T1000 (cell line): ENCODE measurements around the gene CCER1.

Source experiments
- DNase-seq: peaks from one replicate; lab custom pipeline; 2025; ENCODE audit warnings: mixed read lengths; lab: John Stamatoyannopoulos, UW

CCER1 gene

GRCh38 chr12:90965204-90965603, 10.2 kb upstream of the CCER1 start:
- no peak for DNase-seq

DNA sequence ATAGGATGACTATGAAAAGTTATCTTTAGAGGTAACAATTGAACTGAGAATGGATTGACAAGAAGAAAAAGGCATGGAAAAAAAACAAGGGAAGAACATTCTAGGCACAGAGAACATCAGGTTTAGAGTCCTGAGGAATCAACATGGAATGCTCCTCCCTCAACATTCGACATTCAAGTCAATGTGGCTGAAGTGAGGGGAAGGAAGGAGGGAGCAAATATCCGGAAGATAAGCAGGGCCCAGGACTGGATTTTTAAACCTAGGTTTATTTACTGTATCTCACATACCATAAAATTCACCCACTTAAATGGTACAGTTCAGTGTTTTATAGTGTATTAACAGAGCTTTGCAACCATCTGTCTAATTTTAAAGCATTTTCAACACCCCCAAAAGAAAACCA, 9.6 kb upstream of the CCER1 start:
- DNase-seq, result no peak

DNA sequence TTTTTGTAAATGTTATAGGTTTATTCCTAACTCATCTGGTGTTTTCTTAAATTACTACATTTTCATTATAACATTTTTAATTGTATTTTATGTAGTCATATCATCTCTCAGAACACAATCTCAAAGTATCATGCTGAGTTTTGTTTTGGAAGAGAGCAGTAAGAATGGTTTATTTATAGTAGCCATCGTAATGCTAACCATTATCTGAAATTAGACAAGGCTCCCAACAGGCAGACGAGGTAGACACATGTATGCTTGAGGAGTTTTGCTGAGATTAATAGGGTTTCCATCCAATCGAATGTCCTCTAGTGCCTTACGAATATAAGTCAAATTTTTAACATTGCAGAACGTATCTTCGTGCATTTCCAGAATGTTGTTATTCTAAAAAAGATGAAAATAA, 9.0 kb upstream of the CCER1 start:
- no peak for DNase-seq

DNA sequence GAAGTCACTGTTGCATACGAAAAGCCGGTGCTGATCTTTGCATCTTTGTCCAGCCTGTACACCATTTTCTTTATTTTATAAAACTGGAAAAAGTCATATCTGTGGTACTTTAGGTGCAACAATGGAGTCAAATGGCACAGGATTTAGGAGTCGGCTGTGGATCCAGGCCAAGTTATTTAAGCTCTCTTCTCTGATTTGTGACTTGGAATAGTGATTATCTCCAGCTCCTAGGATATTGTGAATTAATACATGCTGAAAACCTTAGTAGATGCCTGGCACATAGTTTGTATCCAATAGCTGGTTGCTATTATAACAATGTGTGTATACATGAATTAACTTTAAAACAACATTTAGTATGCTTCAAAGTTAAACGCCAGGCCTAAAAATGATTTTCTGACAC, 6.2 kb upstream of the CCER1 start:
- no peak for DNase-seq

DNA sequence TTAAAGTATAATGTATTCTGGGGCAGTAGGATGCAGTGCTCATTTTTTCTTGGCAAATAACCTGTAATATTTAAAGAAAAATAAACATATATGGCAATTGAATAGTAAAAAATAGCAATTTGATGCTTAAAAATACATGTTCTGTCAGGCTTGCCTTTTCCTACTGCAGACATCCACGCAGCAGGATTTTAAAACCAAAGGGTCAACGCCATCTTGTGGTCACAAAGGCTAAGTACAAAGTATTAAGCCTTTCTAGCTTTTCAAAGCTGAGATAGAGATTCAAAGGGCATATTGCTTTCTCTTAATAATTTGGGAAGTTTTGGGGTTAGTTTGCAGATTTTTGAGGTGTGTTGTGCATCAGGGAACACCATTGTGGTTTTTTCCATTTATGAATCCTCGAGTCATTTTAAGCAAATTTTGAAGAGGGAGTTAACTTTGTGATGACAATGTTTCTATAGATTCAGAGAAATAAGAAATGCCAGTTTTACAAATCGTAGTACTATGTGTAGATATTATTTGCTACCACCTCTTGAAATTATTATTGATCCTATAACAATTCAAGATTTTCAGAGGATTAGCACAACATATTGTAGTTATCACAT, 4.7 kb upstream of the CCER1 start:
- DNase-seq, result no peak

- DNase-seq, result no peak
Observed at GRCh38 chr12:90959032-90959431, 4.1 kb upstream of the CCER1 start.

DNA sequence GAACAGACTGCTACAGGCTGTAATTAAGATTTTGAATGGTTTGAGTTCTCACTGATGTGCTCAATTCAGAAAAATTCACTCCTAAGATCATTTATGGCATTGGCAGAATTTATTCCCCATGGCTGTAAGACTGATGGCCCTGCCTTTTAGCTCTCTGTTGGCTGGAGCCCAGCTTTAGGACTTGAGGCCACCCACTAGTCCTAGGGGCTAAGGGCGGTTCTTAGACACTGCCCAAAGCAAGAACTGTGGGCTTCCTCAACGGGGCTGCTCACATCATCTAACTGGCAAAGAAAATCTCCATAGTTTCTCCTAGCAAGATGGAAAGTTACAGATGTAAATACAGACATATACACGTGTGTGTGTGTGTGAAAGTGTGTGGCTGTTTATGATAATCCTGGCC, 3.4 kb upstream of the CCER1 start:
- no peak for DNase-seq

DNA sequence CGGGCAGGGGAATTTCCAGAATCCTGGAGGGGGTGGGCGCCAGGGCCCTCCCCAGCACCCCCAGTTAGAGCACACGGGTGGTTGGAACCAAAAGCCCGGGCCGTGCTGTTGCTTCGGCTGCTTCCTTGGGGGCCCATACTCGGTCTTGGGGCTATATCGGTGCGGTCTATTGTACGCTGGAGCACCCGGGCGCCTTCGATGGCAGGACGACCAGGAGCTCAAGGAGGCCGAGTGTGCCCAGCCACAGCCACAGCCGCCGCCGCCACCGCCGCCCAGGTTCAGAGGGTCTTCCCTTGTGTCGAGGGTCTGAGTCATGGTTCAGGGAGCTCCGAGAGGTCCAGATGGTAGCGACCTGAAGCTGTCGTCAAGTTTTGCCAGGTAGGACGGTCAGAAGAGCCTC, 548 bp downstream of the CCER1 start:
- no peak for DNase-seq

DNA sequence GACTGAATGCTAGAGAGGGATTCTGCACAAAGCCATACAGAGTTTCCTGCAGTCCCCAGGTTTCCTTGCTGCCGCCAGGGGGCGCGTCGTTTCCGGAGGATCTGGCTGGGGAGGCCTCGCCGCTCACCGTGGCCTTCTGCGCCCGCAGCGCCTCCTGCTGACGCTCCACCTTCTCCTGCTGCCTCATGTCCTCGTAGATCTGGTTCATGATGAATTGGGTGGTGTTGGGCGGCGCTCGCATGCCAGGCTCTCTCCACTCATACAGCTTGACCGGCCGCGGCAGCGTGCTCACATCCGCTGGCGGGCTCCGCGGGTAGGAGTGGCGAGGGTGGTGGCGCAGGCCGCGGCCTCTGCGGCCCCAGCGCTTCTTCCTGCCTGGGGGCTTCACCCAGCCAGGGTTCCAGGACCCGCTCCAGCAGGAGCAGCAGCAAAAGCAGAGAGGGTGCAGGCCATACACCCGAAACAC, 987 bp downstream of the CCER1 start:
- DNase-seq, result no peak

DNA sequence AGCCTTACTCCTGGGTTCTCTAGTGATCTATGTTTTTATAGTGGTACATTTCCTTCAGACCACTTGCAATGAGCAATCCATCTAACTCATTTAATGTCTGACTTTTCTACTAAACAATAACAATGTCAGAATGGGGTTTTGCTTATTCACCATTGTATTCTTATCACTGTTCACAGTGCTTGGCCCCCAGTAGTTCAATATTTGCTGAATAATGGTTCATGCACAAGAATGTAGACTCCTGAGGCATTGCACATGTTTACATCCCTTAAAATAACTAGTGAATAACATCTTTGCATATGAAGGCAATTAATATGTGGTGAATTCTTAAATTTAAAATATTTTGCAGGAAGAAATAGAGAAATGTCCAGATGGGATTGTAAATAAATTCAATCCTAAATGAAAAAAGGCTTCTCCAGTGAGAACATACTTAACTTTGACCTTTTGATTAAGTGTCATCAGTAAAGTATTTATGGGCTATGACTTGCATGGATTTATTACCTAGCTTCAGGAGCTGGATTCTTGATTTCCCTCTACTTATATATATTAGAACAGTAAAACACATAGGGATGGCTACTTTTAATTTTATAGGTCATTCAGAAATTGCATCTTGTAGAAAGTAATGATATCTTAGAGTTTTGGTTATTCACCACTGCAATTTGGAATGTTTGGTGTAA, 3.4 kb downstream of the CCER1 start:
- DNase-seq, result no peak

DNA sequence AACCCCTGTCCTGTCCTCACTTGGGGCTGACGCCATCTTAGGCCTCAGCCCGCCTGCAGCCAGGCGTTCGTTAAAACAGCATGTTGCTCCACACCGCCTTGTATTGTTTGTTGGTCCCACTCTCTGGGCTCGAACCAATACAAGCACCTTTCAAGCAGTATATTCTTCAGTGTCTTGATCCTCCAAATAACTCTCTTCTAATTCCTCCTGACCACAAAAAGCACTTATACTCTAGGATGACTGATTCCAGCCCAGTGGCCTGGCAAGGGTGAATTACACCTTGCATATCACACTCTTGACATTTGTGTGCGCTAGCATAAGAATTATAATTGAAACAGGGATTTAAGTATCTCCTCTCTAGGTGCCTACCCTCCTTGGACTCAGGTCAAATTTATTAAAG, 7.1 kb downstream of the CCER1 start:
- DNase-seq, result no peak

- DNase-seq, result no peak
Observed at GRCh38 chr12:90945070-90945649, 9.8 kb downstream of the CCER1 start.

DNA sequence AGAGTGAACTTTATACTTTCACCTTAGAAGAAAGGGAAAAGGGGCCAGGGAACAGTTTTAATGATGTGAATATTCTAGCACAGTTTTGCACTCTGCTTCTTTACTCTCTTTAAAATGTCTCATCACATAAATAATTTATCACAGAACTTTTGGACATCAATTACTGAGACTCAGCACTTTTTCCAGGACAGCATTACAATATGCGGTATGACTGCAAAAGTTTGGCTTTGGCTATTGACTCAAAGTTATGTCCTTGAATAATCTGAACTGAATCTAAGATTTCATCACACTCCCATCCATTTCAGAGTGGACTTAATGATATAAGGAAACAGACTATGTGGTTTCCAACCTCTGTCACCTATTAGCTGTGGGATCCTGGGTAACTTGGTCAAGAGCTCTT, 11.7 kb downstream of the CCER1 start:
- DNase-seq, result no peak

GRCh38 chr12:90940872-90941499, 14.0 kb downstream of the CCER1 start:
- DNase-seq, result no peak

DNA sequence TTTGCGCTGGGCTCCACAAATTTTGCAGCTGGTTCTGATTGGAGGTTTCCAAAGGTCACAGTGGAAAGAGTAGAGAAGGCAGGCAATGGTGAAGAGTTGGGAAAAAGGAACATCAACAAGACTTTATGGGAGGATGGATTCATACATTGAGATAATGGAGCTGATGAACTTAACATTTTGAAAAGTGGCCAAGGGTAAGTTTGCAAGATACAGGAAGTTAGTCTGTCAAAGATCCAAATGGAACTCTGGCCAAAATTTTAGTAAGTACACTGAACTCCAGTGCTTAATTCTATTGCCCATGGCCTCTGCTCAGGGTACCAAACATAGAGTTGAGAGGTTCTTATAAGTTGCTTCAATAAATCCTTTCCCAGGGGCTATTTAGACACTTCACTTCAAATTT, 15.6 kb downstream of the CCER1 start:
- no peak for DNase-seq

DNA sequence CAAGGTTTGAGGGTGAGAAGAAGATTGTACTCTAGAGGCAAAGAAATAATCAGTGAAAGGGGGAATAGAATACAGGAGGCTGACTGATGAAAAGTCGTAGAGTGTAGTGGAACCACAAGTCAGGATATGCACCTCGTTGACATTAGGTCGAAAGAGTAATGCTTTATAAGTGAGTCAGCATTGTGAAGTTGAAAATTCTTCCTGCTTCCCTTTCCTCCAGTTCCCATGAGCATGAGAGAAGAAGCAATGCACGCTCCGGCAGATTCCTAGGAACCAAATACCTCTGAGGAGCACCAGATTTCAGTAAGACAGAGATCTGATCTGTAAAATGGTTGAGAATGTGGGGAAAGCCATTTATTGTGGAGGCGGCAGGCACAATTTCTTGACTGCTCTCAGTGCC, 16.5 kb downstream of the CCER1 start:
- DNase-seq, result no peak

DNA sequence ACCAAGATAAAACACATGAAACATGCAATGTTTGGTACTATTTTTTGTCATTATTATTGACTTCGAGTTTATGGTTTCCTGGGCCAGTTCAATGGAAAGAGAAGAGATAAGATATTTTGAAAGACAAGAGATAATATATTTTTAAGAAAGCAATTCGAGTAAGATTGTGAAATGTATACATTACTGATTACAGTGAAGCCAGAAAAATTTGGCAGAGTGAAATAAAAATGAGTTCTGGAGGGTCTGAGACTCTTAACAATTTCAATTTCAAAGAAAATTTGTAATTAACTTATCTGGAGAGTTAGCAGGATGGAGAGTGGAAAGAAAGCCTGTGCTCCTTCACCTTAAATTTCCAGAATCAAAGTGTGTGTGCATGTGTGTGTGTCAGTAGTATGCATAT, 17.3 kb downstream of the CCER1 start:
- DNase-seq, result no peak

- DNase-seq, result no peak
Observed at GRCh38 chr12:90936230-90937005, 18.6 kb downstream of the CCER1 start.

DNA sequence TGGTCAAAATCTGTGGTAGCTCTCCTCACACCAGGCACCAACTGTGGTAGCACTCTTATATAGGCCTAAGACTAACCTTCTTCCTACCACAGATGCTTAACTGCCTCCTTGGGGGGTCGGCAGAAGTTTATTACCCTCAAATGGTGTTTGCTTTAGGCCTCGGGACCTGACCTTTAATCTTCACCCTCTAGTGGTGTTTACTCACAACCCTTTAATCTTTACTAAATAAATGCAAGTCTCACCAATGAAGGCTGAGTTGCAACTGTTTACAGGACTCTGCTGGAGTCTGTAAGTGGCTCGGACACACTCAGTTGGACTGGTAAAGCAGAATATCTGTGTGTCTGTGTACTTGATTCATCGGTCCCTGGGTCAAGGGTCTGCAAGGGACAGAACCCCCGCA, 29.4 kb downstream of the CCER1 start:
- no peak for DNase-seq

- DNase-seq, result no peak
Observed at GRCh38 chr12:90924406-90924805, 30.6 kb downstream of the CCER1 start.

- no peak for DNase-seq
Observed at GRCh38 chr12:90922145-90922627, 32.8 kb downstream of the CCER1 start.

DNA sequence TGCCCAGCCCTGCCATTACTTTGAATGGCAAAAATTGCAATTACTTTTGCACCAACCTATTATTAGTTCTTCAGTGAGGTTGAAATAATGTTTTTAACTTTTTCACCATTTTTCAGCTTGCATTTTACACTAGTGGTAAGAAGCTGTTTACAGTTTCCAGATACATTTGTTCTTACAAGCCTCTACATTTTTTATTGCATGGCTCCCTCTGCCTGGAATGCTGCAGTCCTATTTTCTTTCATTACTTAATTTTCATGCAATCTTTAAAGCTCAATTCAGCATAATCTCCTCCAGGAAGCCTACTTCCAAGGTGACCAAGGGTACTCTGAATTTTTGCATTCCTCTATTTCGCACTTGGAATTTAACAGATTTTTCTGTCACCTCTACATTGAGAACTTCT, 33.4 kb downstream of the CCER1 start:
- no peak for DNase-seq
